Activated CD4-positive, alpha-beta T cell treated with anti-CD3 and anti-CD28 coated beads, Interleukin-2, amount 10 ng/mL, durations not matched to agents 24 days and 14 days (primary cell): ENCODE data around the gene TKTL2. TPM values are rescaled to one million over a fixed set of nuclear protein-coding genes. Genes with fewer than 3 reads are reported as not detected.

Source experiments
- DNase-seq: peaks from one replicate; pipeline ENCODE4 v3.0.0; 2022
- H3K27ac Mint-ChIP-seq: one replicate; pipeline ENCODE4 v1.8.0; 2022; ENCODE audit warnings: mild to moderate bottlenecking, mixed read lengths
- H3K27me3 Mint-ChIP-seq: one replicate; pipeline ENCODE4 v1.8.0; 2022; ENCODE audit warnings: mixed read lengths
- H3K36me3 Mint-ChIP-seq: one replicate; pipeline ENCODE4 v1.8.0; 2022; ENCODE audit warnings: low read depth, mild to moderate bottlenecking, mixed read lengths
- H3K4me1 Mint-ChIP-seq: one replicate; pipeline ENCODE4 v1.8.0; 2021; ENCODE audit warnings: mixed read lengths
- H3K4me3 Mint-ChIP-seq: one replicate; pipeline ENCODE4 v1.8.0; 2022; ENCODE audit warnings: mild to moderate bottlenecking, moderate library complexity, mixed read lengths
- H3K9me3 Mint-ChIP-seq: one replicate; pipeline ENCODE4 v1.8.0; 2021; ENCODE audit warnings: mixed read lengths
- intact Hi-C: fragments of 100-400 bp; cut with micrococcal nuclease; formaldehyde crosslinking; loops from one replicate; pipeline ENCODE4 v1.15.1; 2023
- total RNA-seq: library from RNA; stranded (reverse); gene quantifications from 2 replicates; pipeline ENCODE4 v1.2.3, GENCODE V29; 2022

TKTL2 gene, protein sequence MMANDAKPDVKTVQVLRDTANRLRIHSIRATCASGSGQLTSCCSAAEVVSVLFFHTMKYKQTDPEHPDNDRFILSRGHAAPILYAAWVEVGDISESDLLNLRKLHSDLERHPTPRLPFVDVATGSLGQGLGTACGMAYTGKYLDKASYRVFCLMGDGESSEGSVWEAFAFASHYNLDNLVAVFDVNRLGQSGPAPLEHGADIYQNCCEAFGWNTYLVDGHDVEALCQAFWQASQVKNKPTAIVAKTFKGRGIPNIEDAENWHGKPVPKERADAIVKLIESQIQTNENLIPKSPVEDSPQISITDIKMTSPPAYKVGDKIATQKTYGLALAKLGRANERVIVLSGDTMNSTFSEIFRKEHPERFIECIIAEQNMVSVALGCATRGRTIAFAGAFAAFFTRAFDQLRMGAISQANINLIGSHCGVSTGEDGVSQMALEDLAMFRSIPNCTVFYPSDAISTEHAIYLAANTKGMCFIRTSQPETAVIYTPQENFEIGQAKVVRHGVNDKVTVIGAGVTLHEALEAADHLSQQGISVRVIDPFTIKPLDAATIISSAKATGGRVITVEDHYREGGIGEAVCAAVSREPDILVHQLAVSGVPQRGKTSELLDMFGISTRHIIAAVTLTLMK
- total RNA-seq: not detected in 2 replicates

DNA sequence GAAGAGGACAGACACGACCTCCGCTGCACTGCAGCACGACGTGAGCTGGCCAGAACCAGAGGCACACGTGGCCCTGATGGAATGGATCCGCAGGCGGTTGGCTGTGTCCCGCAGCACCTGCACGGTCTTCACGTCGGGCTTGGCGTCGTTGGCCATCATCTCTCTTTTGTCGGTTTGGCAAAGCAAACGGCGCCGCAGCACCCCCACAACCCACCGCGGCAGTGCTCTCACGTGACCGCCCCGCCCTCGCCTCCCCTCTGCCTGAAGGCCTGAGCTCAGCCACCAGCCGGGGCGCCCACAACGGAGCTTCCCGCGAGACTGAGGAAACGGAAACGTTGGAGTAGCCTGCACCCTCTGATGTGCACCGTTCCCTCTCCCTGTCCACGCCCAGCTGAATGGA lies at the start of gene TKTL2:
TKTL2 (minus strand) TSS at position 179 of the 400 bp plus-strand sequence; CDS start at position 159, 20 bp downstream.
- Mint-ChIP-seq H3K27ac (no peak within 1 kb of the TSS), H3K27me3 (peaks cover 14% of the 10 kb centered on the region), H3K4me1 (no peaks in the 10 kb centered on the region), H3K9me3 (no peaks in the 10 kb centered on the region), H3K4me3 (no peak within 1 kb of the TSS), H3K36me3 (no peaks in the 10 kb centered on the region)
- intact Hi-C loops: no loop called here
- no peak for DNase-seq

DNA sequence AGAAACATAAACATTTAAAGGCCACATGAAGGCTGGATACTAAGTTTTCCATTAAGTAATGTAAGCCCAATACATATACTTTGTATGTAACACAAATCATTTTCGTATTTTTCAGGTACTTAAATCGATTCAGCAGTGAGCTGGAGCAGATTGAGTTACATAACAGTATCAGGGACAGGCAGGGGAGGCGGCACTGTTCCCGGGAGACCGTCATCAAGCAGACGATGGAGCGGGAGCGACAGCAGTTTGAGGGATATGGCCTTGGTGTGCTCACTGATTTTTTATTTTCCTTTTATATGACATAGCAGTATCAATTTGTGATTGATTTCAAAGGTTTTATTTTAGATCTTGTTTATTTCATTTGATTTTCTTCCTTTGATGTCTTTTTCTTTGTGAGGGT lies 41.6 kb upstream of the TKTL2 start:
- no peak for DNase-seq
- peaks cover 6% of the 10 kb centered on the region for H3K4me1 Mint-ChIP-seq
- H3K27me3 Mint-ChIP-seq: no peaks in the 10 kb centered on the region
- no peak overlapping the region for H3K27ac Mint-ChIP-seq
- H3K4me3 Mint-ChIP-seq: no peak overlapping the region
- intact Hi-C loops: no loop called here
- no peaks in the 10 kb centered on the region for H3K9me3 Mint-ChIP-seq
- H3K36me3 Mint-ChIP-seq: peaks cover 60% of the 10 kb centered on the region

DNA sequence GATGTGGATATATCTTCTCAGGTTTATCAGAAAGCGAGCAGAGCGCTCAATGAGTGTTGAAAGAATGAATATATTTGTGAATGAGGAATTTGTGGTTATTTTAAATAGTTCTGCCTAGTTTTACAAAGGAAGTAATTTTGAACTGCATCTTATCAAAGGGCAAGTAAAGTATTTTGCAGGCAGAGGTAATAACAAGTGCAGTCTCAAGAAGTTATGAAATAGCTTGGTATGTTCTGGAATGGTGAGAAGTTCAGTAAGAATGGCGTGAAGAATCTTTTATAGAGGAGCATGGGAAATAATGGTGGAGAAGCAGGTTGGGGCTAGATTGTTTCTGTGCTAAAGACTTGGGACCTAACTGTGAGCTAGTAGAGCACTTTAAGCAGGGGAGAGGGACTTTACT lies 31.8 kb upstream of the TKTL2 start:
- Mint-ChIP-seq H3K4me3 (no peak overlapping the region), H3K27me3 (no peaks in the 10 kb centered on the region), H3K36me3 (peaks cover 32% of the 10 kb centered on the region), H3K9me3 (peaks cover 4% of the 10 kb centered on the region), H3K4me1 (peaks cover 8% of the 10 kb centered on the region), H3K27ac (no peak overlapping the region)
- no peak for DNase-seq
- intact Hi-C loops: no loop called here

DNA sequence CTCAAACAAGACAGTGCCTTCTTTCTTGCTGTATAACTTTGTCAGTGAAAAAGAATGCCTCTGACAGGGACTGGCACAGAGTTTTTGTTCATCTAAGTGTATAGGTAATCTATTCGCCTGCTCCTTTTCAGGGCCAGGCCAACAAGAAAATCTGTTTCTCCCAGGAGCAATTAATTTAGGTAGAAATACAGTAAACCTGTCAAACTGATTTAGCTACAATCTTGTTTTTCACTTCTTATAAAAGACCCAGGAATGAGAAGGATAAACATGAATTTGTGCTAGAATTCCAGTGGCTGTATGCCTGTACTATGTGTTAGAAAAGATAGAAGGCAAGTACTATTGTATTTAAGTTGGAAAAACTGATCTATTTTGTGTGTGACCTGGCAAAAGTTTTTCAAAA lies 27.0 kb upstream of the TKTL2 start:
- intact Hi-C loops: no loop called here
- H3K4me1 Mint-ChIP-seq: peaks cover 21% of the 10 kb centered on the region
- H3K27ac Mint-ChIP-seq: no peak overlapping the region
- no peak for DNase-seq
- H3K9me3 Mint-ChIP-seq: peaks cover 4% of the 10 kb centered on the region
- H3K36me3 Mint-ChIP-seq: peaks cover 26% of the 10 kb centered on the region
- H3K27me3 Mint-ChIP-seq: no peaks in the 10 kb centered on the region
- H3K4me3 Mint-ChIP-seq: no peak overlapping the region

DNA sequence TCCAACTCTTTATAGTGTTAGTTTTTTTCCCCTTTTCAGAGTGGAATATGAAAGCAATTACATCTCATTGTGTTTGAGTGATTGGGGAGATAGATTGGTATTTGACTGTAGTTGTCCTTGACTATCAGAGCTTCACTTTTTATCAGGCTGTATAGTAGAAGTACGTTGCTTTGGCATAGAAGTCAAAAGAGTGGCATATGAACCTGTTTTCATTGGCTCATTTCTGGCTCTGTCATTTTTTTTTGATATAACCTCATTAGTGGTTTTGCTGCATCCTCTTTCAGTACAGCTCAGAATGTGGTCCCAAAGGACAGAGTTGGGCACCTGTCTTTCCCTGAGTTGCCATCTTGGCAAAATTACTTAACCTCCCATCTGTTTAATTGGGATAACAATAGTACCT lies 22.3 kb upstream of the TKTL2 start:
- Mint-ChIP-seq H3K27me3 (peaks cover 5% of the 10 kb centered on the region), H3K36me3 (peaks cover 19% of the 10 kb centered on the region), H3K27ac (peak overlapping the region; percentile 95), H3K9me3 (no peaks in the 10 kb centered on the region), H3K4me3 (peak overlapping the region; percentile 96), H3K4me1 (peaks cover 22% of the 10 kb centered on the region)
- intact Hi-C loops: loop anchor here (1.0 to 10.0 kb wide), 3 partner anchors 15 to 1459 kb away; no protein-coding TSS in a partner anchor
- DNase-seq: no peak

DNA sequence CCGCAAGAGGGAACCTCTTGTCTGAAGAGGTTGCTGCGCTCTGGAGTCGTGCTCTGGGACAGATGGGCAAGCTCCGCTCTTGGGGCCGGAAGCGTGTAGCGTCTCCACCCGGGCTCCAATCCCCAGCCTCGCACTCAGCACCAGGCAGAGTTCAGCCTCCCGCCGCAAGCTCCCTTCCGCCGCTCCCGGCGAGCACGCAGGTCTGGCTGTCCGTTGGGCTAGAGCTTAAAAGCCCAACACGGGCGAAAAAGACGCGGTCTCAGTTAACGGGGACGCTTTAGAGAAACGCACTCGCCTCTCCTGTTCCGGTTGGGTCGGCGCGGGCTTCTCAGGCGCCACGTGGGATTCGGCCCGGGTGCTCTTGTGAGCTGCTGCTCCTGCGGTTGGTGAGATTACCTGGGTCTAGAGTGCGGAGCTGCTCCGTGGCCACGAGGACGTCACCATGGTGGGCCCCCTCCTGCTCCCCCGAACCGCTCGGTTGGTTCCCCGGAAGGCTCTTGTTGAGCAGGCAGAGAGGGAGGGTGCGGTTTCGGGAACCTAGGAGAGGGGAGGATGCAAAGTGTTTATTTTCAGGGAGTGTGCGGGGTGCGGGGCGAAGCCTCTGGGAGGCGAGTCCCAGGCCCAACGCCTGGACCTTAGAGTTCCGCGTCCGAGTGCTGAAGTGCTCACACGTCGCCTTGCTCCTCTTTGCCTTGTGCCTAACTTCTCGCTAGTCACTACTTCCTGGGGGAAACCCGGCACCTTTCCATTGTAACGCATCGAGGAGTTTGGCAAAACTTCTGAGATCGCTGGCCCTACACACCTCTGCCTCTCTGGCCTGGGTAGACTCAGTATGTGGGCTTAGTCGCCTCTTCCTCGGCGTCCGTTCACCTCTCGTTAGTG lies 21.0 kb upstream of the TKTL2 start, which contains the start of gene TMA16:
TMA16 (plus strand) TSS at position 331 of the 882 bp plus-strand sequence; CDS start at position 443, 112 bp downstream.
- H3K4me1 Mint-ChIP-seq: peaks cover 22% of the 10 kb centered on the region
- H3K27ac Mint-ChIP-seq: peak within 1 kb of the TSS; percentile 100
- peaks cover 15% of the 10 kb centered on the region for H3K27me3 Mint-ChIP-seq
- DNase-seq: peak; percentile 96
- peak within 1 kb of the TSS; percentile 96 for H3K4me3 Mint-ChIP-seq
- intact Hi-C loops: loop anchor here (1.0 to 10.0 kb wide), 4 partner anchors 16 to 1460 kb away; partner anchors contain the start of gene NAF1
- H3K36me3 Mint-ChIP-seq: peaks cover 16% of the 10 kb centered on the region
- H3K9me3 Mint-ChIP-seq: no peaks in the 10 kb centered on the region

DNA sequence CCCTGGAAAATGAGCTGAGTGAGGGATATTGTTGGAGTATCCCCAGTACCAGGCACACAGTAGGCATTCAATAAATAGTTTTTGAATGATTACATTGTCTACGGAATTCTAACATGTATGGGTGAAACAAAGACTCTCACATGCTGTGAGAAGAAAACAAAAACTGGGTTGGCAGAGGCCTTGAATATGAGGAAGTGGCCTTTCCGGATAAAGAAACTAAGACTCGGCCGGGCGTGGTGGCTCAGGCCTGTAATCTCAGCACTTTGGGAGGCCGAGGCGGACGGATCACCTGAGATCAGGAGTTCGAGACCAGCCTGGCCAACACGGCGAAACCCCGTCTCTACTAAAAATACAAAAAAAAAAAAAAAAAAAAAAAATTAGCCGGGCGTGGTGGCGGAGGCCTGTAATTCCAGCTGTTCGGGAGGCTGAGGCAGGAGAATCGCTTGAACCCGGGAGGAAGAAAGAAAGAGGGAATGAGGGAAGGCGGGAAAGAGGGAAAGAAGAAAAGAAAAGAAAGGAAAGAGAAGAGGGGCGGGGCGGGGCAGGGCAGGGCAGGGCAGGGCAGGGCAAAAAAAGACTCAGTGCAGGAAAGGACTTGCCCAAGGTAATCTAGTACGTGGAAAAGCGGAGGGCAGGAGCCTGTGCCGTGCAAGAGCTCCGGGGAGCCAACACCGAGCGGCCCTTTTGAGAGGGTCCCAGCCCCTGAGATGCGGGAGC lies 20.2 kb upstream of the TKTL2 start:
- no peaks in the 10 kb centered on the region for H3K9me3 Mint-ChIP-seq
- H3K36me3 Mint-ChIP-seq: peaks cover 16% of the 10 kb centered on the region
- peak overlapping the region; percentile 100 for H3K27ac Mint-ChIP-seq
- peaks cover 19% of the 10 kb centered on the region for H3K27me3 Mint-ChIP-seq
- peaks cover 22% of the 10 kb centered on the region for H3K4me1 Mint-ChIP-seq
- H3K4me3 Mint-ChIP-seq: peak overlapping the region; percentile 96
- DNase-seq: no peak
- intact Hi-C loops: loop anchor here (1.0 to 10.0 kb wide), 3 partner anchors 17 to 1461 kb away; partner anchors contain the start of gene NAF1

DNA sequence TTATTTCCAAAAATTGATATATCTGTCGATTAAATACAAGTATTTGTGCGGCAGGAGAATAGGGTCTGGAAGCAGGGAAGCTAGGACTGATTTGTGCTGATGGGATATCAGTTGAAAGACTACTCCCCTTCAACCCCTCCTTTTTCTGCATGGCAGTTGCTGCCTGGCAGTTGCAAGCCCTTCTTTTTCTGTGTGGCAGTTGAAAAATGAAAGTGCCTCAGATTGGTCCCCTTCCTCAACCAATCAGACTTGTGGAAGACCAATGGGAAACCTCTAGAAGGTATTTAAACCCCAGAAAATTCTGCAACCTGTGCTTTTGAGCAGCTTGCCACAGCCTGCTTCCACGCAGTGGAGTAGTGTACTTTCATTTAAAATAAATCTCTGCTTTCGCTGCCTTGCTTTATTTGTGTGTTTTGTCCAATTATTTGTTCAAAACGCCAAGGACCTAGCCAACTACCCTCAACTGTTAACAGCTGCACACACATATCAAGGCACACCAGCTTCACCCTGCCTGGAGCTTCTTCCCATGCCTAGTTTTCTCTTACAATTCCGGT lies 19.5 kb upstream of the TKTL2 start:
- peaks cover 25% of the 10 kb centered on the region for H3K4me1 Mint-ChIP-seq
- DNase-seq: no peak
- peaks cover 13% of the 10 kb centered on the region for H3K36me3 Mint-ChIP-seq
- intact Hi-C loops: loop anchor here (10.0 kb wide), 1 partner anchor 1462 kb away; no protein-coding TSS in a partner anchor
- no peak overlapping the region for H3K27ac Mint-ChIP-seq
- no peaks in the 10 kb centered on the region for H3K9me3 Mint-ChIP-seq
- H3K4me3 Mint-ChIP-seq: peak overlapping the region; percentile 96
- H3K27me3 Mint-ChIP-seq: peaks cover 24% of the 10 kb centered on the region

DNA sequence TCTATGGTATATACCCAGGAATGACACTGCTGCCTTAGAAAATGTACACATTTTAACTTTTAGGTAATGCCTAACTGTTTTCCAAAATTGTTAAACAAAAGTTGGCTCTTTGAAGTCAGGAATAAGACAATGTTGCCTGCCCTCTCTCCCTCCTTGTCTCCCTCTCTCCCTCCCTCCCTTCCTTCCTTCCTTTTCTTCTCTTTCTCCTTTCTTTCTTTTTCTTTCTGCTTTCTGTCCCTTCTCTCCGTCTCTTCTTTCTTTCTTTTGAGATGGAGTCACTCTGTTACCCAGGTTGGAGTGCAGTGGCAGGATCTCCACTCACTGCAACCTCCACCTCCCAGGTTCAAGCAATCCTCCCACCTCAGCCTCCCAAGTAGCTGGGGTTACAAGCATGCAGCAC lies 16.4 kb upstream of the TKTL2 start:
- H3K4me3 Mint-ChIP-seq: no peak overlapping the region
- H3K27me3 Mint-ChIP-seq: peaks cover 34% of the 10 kb centered on the region

DNA sequence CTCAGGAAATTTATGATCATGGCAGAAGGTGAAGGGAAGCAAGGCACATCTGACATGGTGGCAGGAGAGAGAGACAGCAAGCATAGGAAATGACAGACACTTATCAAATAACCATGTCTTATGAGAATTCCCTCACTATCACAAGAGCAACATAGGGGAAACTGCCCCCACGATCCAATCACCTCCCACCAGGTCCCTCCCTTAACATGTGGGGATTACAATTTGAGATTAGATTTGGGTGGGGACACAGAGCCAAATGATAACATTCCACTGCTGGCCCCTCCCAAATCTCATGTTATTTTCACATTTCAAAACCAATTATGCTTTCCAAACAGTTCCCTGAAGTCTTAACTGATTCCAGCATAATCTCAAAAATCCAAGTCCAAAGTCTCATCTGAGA lies 12.8 kb upstream of the TKTL2 start:
- Mint-ChIP-seq H3K36me3 (no peaks in the 10 kb centered on the region), H3K9me3 (no peaks in the 10 kb centered on the region), H3K4me1 (peaks cover 4% of the 10 kb centered on the region), H3K27ac (no peak overlapping the region), H3K4me3 (no peak overlapping the region), H3K27me3 (peaks cover 32% of the 10 kb centered on the region)
- intact Hi-C loops: loop anchor here (10.0 kb wide), 1 partner anchor 992 kb away; no protein-coding TSS in a partner anchor
- no peak for DNase-seq

More for the DNA sequence above, 16.4 kb upstream of the TKTL2 start:
- H3K9me3 Mint-ChIP-seq: no peaks in the 10 kb centered on the region
- H3K4me1 Mint-ChIP-seq: peaks cover 4% of the 10 kb centered on the region
- H3K36me3 Mint-ChIP-seq: peaks cover 2% of the 10 kb centered on the region
- no peak for DNase-seq
- no peak overlapping the region for H3K27ac Mint-ChIP-seq
- intact Hi-C loops: loop anchor here (10.0 kb wide), 2 partner anchors 995 to 1465 kb away; no protein-coding TSS in a partner anchor

DNA sequence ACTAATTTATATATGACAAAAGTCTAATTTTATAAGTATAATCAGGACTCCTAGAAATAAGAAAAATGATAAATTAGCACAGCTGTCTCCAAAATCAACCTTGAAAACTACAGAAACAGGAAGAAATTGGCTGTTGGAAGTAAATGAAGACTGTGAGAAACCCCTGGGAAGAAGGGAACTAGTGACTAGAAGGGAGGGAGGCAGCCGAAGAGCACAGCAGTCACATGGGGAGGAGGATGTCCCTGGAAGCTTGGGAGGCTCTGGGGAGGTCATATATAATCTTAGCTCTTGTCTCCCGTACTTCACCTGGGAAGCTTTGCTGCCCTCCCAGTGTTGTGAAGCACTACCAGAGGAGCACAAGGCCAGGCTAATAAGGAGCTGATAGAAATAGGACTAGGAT lies 12.0 kb upstream of the TKTL2 start:
- H3K36me3 Mint-ChIP-seq: no peaks in the 10 kb centered on the region
- H3K4me3 Mint-ChIP-seq: no peak overlapping the region
- peaks cover 32% of the 10 kb centered on the region for H3K27me3 Mint-ChIP-seq
- no peak overlapping the region for H3K27ac Mint-ChIP-seq
- H3K4me1 Mint-ChIP-seq: peaks cover 4% of the 10 kb centered on the region
- H3K9me3 Mint-ChIP-seq: no peaks in the 10 kb centered on the region
- intact Hi-C loops: loop anchor here (10.0 kb wide), 1 partner anchor 991 kb away; no protein-coding TSS in a partner anchor
- DNase-seq: no peak

DNA sequence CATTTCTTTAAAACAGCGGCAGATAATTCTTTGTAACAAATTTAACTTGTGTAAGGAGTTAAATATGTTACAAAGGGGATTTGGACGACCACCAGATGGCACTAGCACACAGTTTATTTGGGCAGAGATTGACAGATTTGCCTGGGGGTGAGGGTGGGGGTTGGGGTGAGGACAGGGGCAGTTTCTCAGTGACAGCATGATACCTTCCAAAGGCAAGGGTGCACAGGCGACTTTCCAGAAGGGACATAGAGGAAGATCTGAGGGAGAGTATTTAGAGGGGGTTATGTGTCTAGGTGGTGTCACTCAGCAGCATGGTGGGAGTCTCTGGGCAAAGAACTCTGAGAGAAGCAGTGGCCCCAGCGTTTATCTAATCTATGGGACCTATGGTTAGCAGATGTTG lies 11.4 kb upstream of the TKTL2 start:
- Mint-ChIP-seq H3K4me1 (peaks cover 4% of the 10 kb centered on the region), H3K4me3 (no peak overlapping the region), H3K36me3 (no peaks in the 10 kb centered on the region), H3K27me3 (peaks cover 28% of the 10 kb centered on the region), H3K9me3 (no peaks in the 10 kb centered on the region), H3K27ac (no peak overlapping the region)
- DNase-seq: peak; percentile 87
- intact Hi-C loops: loop anchor here (1.0 to 10.0 kb wide), 4 partner anchors 59 to 990 kb away; no protein-coding TSS in a partner anchor
